Large intestine (tissue), 3 donors: ENCODE data around the gene SPSB4. TPM values are rescaled to one million over a fixed set of nuclear protein-coding genes. Genes with fewer than 3 reads are reported as not detected.

Experiments
- DNase-seq, 2 donors: peaks; one replicate each; pipeline versions ENCODE4 v3.0.0 to v3.0.0-alpha.2; 2013
- H3K27ac ChIP-seq: one replicate; pipeline ENCODE4 v1.5.1; 2013; ENCODE audit warnings: low read length
- H3K27me3 ChIP-seq: 2 replicates; pipeline ENCODE4 v1.6.1; 2013; ENCODE audit warnings: low read length; ENCODE audit not compliant: control insufficient read depth, insufficient read depth
- H3K36me3 ChIP-seq: 2 replicates; pipeline ENCODE4 v1.6.1; 2013; ENCODE audit warnings: low read length; ENCODE audit not compliant: control insufficient read depth, insufficient read depth
- H3K4me1 ChIP-seq: one replicate; pipeline ENCODE4 v1.6.1; 2013; ENCODE audit warnings: low read length; ENCODE audit not compliant: control insufficient read depth, insufficient read depth
- H3K4me3 ChIP-seq: one replicate; pipeline ENCODE4 v1.5.1; 2013; ENCODE audit warnings: low read length
- H3K9me3 ChIP-seq: one replicate; pipeline ENCODE4 v1.6.1; 2013; ENCODE audit warnings: mild to moderate bottlenecking, low read depth, low read length, moderate library complexity; ENCODE audit not compliant: control insufficient read depth
- WGBS: methylation state at CpG from one replicate; pipeline ENCODE4 v1.1.5; 2013; ENCODE audit warnings: low lambda C conversion rate; ENCODE audit not compliant: insufficient coverage; 5-methylcytosine and 5-hydroxymethylcytosine counted together
- polyA plus RNA-seq: library from polyadenylated mRNA; unstranded; fragments of 120-200 nt; gene quantifications from one replicate; pipeline ENCODE4 v1.2.1, GENCODE V29; 2013

SPSB4 gene
- polyA plus RNA-seq, 1 donor: 2.2 TPM

- peaks cover 6% of the 10 kb centered on the region for H3K4me1 ChIP-seq
- DNase-seq: no peak
- no peaks in the 10 kb centered on the region for H3K9me3 ChIP-seq
- 100% methylated on average over 2 of the region's 12 CpGs for WGBS
- no peaks in the 10 kb centered on the region for H3K27me3 ChIP-seq
- H3K36me3 ChIP-seq: no peaks in the 10 kb centered on the region
- H3K27ac ChIP-seq: peak overlapping the region; percentile 64
- H3K4me3 ChIP-seq: no peak overlapping the region
Measured at GRCh38 chr3:141076036-141076773, 25.1 kb downstream of the SPSB4 start.

GRCh38 chr3:141076797-141077571 lies 25.8 kb downstream of the SPSB4 start:
- peaks cover 6% of the 10 kb centered on the region for H3K4me1 ChIP-seq
- H3K4me3 ChIP-seq: no peak overlapping the region
- H3K9me3 ChIP-seq: no peaks in the 10 kb centered on the region
- DNase-seq: peak; percentile 42 to 55
- no peaks in the 10 kb centered on the region for H3K27me3 ChIP-seq
- no peaks in the 10 kb centered on the region for H3K36me3 ChIP-seq
- peak overlapping the region; percentile 64 for H3K27ac ChIP-seq
- no CpG with 5 or more reads among the region's 23 CpGs for WGBS

- Histone ChIP-seq H3K27ac (peak overlapping the region; percentile 64), H3K4me3 (no peak overlapping the region), H3K9me3 (no peaks in the 10 kb centered on the region), H3K27me3 (no peaks in the 10 kb centered on the region), H3K4me1 (peaks cover 6% of the 10 kb centered on the region), H3K36me3 (no peaks in the 10 kb centered on the region)
- no CpG with 5 or more reads among the region's 6 CpGs for whole genome bisulfite sequencing
- DNase-seq: no peak
Measured at GRCh38 chr3:141077631-141078030, 26.5 kb downstream of the SPSB4 start.

- Histone ChIP-seq H3K27me3 (no peaks in the 10 kb centered on the region), H3K4me1 (peaks cover 6% of the 10 kb centered on the region), H3K4me3 (no peak overlapping the region), H3K36me3 (no peaks in the 10 kb centered on the region), H3K9me3 (no peaks in the 10 kb centered on the region), H3K27ac (no peak overlapping the region)
- no CpG with 5 or more reads among the region's 3 CpGs for WGBS
- peak in 1 of 2 donors; percentile 30 for DNase-seq
Measured at GRCh38 chr3:141078200-141078599, 27.1 kb downstream of the SPSB4 start.

GRCh38 chr3:141080431-141080830 lies 29.3 kb downstream of the SPSB4 start:
- no peak overlapping the region for H3K27ac ChIP-seq
- H3K4me3 ChIP-seq: no peak overlapping the region
- H3K36me3 ChIP-seq: no peaks in the 10 kb centered on the region
- H3K9me3 ChIP-seq: no peaks in the 10 kb centered on the region
- H3K4me1 ChIP-seq: peaks cover 14% of the 10 kb centered on the region
- no peaks in the 10 kb centered on the region for H3K27me3 ChIP-seq
- no peak for DNase-seq
- WGBS: no CpG with 5 or more reads among the region's 3 CpGs

GRCh38 chr3:141081141-141081795 lies 30.1 kb downstream of the SPSB4 start:
- WGBS: no CpG with 5 or more reads among the region's 10 CpGs
- DNase-seq: no peak

GRCh38 chr3:141082064-141082463 lies 30.9 kb downstream of the SPSB4 start:
- Histone ChIP-seq H3K4me3 (no peak overlapping the region), H3K4me1 (peaks cover 8% of the 10 kb centered on the region), H3K27ac (no peak overlapping the region), H3K9me3 (no peaks in the 10 kb centered on the region), H3K27me3 (no peaks in the 10 kb centered on the region), H3K36me3 (no peaks in the 10 kb centered on the region)
- DNase-seq: no peak
- WGBS: no CpG with 5 or more reads among the region's 5 CpGs

More at GRCh38 chr3:141081141-141081795, 30.1 kb downstream of the SPSB4 start:
- Histone ChIP-seq H3K4me3 (no peak overlapping the region), H3K9me3 (no peaks in the 10 kb centered on the region), H3K27me3 (no peaks in the 10 kb centered on the region), H3K27ac (no peak overlapping the region), H3K4me1 (peaks cover 11% of the 10 kb centered on the region), H3K36me3 (no peaks in the 10 kb centered on the region)

- no CpG with 5 or more reads among the region's 6 CpGs for WGBS
- Histone ChIP-seq H3K9me3 (no peaks in the 10 kb centered on the region), H3K4me1 (peaks cover 8% of the 10 kb centered on the region), H3K4me3 (no peak overlapping the region), H3K27me3 (no peaks in the 10 kb centered on the region), H3K36me3 (no peaks in the 10 kb centered on the region), H3K27ac (no peak overlapping the region)
- DNase-seq: no peak
Measured at GRCh38 chr3:141083226-141083625, 32.1 kb downstream of the SPSB4 start.

GRCh38 chr3:141083836-141084649 lies 32.9 kb downstream of the SPSB4 start:
- DNase-seq: no peak
- Histone ChIP-seq H3K9me3 (no peaks in the 10 kb centered on the region), H3K27me3 (no peaks in the 10 kb centered on the region), H3K4me1 (peaks cover 8% of the 10 kb centered on the region), H3K4me3 (no peak overlapping the region), H3K36me3 (no peaks in the 10 kb centered on the region), H3K27ac (no peak overlapping the region)
- 40% methylated on average over 1 of the region's 13 CpGs for WGBS
